Measurements from ENCODE around the gene PRCD.
"Not testable (repeated sequence)": the region's sequence is repeated elsewhere in the genome, so short reads cannot be mapped to it uniquely, and the experiment has no call there.

PRCD gene

DNA sequence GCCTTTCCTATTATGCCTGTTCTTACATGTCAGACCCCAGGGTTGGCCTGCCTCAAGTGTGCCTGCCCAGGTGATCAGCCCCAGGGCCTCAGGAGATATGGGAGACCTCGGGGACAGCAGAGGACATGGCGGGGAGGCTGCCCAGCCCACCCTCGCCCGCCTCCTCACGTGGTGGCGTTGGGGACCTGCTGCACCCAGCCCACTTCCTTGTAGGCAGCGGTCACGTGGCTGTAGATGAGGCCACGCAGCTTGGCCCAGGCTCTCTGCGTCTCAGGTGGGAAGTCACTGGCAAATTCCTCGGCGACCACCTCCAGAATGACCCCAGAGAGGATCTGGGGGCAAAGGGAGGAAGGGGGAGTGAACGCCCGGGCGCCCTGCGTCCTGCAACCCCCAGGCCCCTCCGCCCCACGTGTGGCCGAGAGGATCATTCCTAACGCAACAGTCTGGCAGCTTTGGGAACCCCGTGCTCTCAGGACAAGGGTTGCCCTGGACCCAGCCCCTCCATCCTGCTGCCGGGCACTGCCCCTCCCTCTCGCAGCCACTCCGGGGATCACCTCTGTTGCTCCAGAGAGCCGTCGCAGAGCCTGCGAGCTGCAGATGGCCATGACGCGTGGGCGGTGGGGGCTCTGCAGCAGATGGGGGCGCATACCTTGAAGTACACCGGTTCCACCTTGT, 8.9 kb upstream of the PRCD start:
- Mint-ChIP-seq H3K4me1 (peaks cover 23% of the 10 kb centered on the region), H3K27me3 (no peaks in the 10 kb centered on the region), H3K9me3 (no peaks in the 10 kb centered on the region)

DNA sequence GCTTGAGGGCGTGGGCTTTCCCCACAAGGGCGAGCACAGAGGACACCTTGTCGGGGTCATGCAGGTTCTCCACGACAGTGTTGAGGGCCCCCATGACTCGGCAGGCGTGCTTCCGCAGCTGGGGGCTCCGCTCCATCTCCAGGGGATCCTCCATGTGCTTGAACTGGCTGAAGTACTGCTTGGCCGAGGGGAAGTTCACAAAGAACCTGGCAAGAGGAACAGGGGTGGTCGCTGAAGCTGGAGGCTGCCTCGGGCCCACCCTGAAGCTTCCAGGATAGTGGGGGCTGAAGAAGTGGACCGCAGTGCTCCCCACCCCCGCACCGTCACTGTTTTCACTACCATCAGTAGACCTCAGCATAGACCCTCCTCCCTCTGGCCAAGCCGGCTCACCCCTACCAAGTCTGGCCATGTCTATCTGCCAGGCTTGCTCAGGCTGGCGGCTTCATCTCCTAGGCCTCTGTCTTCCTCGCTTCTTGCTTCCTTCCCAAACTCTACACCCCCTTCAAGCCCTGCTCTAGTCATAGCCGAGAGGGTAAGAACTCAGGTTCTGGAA, 8.3 kb upstream of the PRCD start:
- no peak overlapping the region for H3K27ac Mint-ChIP-seq
- no peak overlapping the region for H3K4me3 Mint-ChIP-seq
- H3K4me1 Mint-ChIP-seq: peaks cover 23% of the 10 kb centered on the region
- no peaks in the 10 kb centered on the region for H3K9me3 Mint-ChIP-seq
- no peaks in the 10 kb centered on the region for H3K36me3 Mint-ChIP-seq
- peaks cover 2% of the 10 kb centered on the region for H3K27me3 Mint-ChIP-seq

More for the DNA sequence above, 8.9 kb upstream of the PRCD start:
- Mint-ChIP-seq H3K27ac (no peak overlapping the region), H3K36me3 (no peaks in the 10 kb centered on the region), H3K4me3 (no peak overlapping the region)

DNA sequence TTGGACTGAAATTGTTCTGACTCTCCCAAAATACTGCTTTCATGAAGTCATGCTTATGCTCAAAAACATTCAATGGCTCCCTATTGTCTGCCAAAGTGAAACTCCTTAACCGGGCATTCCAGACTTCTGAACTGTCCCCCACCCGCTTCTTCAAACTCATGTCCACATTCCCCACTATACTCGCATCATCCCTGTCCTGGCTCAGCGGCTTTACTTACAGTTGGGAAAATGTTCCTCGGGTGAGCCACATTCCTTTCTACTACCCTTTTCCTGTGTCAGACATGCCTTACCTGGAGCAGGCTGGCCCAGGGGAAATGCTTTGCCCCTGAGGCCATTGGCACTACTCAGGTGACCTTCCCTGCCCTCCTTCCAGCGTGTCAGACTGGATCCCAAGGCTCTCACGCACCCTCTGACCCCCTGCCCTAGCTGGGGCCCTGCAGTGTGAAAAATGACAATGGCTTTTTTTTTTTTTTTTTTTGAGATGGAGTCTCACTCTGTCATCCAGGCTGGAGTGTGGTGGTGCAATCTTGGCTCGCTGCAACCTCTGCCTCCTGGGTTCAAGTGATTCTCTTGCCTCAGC, 7.7 kb upstream of the PRCD start:
- no peak overlapping the region for H3K4me3 Mint-ChIP-seq
- peaks cover 6% of the 10 kb centered on the region for H3K27me3 Mint-ChIP-seq
- H3K4me1 Mint-ChIP-seq: peaks cover 21% of the 10 kb centered on the region
- no peak overlapping the region for H3K27ac Mint-ChIP-seq
- no peaks in the 10 kb centered on the region for H3K36me3 Mint-ChIP-seq
- H3K9me3 Mint-ChIP-seq: no peaks in the 10 kb centered on the region

DNA sequence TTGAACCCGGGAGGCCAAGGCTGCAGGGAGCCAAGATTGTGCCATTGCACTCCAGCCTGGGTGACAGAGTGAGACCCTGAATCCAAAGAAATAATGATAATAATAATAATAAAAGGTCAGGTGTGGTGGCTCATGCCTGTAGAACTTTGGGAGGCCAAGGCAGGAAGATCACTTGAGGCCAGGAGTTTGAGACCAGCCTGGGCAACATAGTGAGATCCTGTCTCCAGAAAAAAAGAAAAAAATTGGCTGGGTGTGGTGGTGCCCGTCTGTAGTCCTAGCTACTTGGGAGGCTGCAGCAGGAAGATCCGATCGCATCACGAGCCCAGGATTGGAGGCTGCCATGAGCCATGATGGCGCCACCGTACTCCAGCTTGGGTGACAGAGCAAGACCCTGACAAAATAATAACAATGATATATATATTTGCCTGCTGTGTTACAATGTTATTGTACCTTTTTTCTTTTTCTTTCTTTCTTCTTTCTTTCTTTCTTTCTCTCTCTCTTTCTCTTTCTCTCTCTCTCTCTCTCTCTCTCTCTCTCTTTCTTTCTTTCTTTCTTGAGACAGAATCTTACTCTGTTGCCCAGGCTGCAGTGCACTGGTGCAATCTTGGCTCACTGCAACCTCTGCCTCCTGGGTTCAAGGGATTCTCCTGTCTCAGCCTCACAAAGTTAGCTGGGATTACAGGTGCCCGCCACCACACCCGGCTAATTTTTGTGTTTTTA, 6.0 kb upstream of the PRCD start:
- H3K27ac Mint-ChIP-seq, H3K4me1 Mint-ChIP-seq, H3K27me3 Mint-ChIP-seq, H3K36me3 Mint-ChIP-seq, H3K4me3 Mint-ChIP-seq, H3K9me3 Mint-ChIP-seq: not testable (repeated sequence)

DNA sequence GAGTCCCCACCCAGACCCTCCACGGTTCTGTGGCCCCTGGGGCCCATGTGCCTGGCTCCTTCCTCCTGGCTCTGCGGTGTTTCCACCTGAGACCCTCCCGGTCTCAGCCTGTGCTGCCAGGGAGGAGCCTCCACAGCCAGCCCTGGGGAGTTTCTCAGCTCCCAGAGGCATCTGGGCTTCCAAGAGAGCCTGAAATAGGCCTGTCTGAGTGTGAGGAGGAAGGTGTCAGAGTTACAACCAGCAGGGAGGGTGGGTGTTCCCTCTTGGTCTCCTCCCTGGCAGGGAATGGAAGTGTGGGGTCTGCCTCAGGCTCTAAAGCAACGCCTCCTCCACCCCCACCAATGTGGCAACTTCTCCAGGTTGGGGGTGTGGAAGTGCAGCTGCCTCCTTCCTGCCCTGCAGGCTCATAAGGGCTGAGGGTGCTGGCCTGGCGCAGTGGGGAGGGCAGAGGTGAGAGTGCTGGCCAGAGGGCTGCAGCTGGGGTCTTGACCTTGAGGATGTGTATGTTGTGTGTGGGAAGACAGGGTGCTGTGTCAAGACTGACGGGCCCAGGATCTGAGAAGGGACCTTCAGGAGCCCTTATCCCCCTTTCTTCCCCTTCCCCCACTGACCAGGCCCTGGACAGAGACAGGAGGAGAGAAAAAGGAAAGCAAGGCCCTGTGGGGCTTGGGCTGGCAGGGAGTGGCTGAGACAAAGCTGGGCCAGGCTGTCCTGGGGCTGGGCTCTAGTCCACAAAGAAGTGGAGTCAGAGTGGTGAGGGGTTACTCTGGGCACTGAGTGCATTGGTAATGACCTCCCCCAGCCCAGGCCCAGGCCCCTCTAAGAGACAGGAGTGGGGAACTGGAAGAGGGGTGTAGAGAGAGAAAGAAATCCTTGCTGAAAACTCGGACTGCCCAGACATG, 4.8 kb upstream of the PRCD start:
- Mint-ChIP-seq H3K9me3 (no peaks in the 10 kb centered on the region), H3K4me1 (peaks cover 11% of the 10 kb centered on the region), H3K27ac (no peak overlapping the region), H3K27me3 (peaks cover 13% of the 10 kb centered on the region), H3K4me3 (no peak overlapping the region), H3K36me3 (no peaks in the 10 kb centered on the region)

DNA sequence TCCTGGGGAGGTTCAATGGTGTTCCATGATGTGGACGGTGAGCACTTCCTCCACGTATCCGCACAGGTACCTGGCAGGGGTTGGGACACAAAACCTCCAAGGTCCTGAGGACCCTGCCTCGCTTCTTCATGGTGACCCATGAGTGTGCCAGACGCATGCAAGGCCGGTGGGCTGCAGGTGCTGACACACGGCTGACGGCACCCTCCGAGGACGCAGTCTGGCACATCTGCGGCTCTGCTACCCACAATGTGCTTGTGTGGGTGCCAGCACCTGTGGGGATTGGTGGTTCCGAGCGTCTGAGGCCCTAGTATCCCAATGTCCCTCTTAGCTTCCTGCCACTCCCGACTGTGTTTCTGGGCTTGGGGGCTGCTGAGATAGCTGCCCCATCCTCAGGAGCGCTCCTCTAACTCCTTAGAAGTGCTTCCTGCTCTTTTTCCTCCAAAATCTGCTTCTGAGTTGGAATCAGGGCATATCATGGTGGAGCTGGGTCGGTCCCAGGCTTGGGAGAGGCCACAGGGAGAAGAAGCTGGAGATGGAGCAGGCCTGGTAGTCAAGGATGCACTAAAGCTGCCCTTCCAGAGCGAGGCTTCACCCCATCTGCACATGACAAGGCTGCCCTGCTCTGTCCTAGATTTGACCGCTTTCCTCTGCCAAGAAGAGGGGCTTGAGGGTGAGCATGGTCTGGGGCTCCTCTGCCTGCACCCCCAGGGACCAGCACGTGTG, 3.9 kb upstream of the PRCD start:
- H3K9me3 Mint-ChIP-seq: no peaks in the 10 kb centered on the region
- no peak overlapping the region for H3K4me3 Mint-ChIP-seq
- peaks cover 7% of the 10 kb centered on the region for H3K4me1 Mint-ChIP-seq
- H3K27me3 Mint-ChIP-seq: peaks cover 14% of the 10 kb centered on the region
- no peak overlapping the region for H3K27ac Mint-ChIP-seq
- H3K36me3 Mint-ChIP-seq: no peaks in the 10 kb centered on the region

DNA sequence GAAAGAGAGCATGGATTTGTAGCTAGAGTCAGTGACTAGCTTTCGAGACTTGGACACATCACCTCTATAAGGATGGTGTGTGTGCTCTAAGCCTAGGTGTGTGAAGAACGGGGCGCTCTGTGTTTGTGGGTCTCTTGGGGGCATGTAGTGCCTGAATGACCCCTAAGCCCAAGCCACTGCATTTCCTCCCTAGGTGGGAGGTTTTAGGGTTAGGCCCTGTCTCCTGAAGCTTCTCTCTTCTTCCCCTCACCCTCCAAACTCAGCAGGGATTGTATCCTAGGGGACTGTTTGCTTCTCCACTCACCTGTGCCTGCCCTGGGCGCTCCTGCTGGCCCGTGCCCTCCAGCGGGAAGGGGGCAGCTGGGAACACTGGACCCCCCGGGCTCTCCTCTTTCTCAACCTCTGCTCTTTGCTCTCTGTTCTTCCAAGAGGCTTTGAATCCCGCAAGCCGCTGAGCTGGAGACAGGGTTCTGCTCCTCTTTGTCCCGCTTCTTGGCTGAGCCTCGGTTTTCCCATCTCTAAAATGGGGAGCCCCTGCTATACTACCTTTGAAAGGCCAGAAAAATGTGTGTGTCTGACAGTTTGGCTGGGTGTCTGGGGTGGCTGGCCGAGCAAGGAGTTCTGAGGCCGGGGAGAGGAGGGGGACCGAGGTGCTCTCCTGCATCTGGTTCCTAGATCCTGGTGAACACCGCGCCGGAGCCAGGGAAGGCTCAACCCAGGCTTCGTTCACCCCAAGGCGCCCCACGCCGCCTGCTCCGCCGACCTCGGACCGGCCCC, 3.1 kb upstream of the PRCD start:
- H3K27me3 Mint-ChIP-seq: peaks cover 16% of the 10 kb centered on the region
- peak overlapping the region; percentile 52 for H3K4me3 Mint-ChIP-seq
- no peaks in the 10 kb centered on the region for H3K36me3 Mint-ChIP-seq
- H3K4me1 Mint-ChIP-seq: peaks cover 7% of the 10 kb centered on the region
- H3K27ac Mint-ChIP-seq: no peak overlapping the region
- H3K9me3 Mint-ChIP-seq: no peaks in the 10 kb centered on the region

DNA sequence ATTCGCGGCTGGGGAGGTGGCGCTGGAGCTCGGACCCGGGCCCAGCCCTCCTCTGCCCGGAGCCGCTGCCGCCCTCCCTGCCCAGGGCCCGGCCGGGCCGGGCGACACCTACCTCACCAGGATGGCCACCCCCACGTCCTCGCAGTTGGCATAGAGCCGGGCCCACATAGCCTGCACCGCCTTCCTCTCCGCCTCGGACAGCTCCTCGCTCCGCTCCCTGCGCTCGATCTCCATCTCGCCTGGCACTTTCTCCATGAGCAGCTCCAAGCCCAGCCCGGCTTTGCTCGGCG, 2.6 kb upstream of the PRCD start:
- no peak overlapping the region for H3K4me3 Mint-ChIP-seq
- H3K27me3 Mint-ChIP-seq: peaks cover 17% of the 10 kb centered on the region
- H3K36me3 Mint-ChIP-seq: no peaks in the 10 kb centered on the region
- H3K4me1 Mint-ChIP-seq: peaks cover 4% of the 10 kb centered on the region
- no peak overlapping the region for H3K27ac Mint-ChIP-seq
- no peaks in the 10 kb centered on the region for H3K9me3 Mint-ChIP-seq

DNA sequence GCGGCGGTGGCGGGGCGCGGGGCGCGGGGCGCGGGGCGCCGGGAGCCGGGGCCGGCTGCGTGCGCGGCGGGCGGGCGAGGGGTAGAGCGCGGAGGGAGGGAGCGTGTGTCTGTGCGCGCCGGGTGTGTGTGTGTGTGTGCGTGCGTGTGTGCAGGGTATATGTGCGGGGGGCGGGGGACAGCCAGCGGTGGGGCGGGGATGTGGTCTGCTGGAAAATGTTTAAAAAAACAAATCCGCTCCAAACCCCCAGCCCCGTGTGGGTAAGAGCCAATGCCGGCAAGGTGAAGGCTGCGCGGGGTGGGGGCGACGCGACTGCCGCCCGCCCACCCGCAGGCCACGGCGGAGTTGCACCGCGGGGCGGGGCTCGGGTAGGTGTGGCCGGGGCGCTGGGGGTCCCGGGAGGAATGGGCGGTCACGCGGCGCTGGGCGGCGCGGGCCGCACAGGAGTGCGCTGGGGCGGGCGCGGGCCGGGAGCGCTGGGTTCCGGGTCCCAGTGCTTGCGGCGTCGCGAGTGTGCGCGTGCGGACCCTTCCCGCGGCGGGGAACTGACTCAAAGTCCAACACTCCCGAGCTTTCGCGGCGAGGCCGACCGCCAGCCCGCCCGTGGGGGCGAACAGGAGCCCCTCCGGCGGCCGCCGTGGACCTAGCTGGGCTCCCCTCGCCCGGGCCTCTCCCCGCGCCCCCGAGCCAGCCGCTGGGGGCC, 2.1 kb upstream of the PRCD start, which contains the start of gene CYGB:
TSS of gene CYGB (minus strand) at position 132 of the 703 bp plus-strand sequence. CDS start 167 bp downstream, outside the sequence.
- no peak within 1 kb of the TSS for H3K27ac Mint-ChIP-seq
- H3K36me3 Mint-ChIP-seq: no peaks in the 10 kb centered on the region
- H3K4me1 Mint-ChIP-seq: peaks cover 4% of the 10 kb centered on the region
- H3K4me3 Mint-ChIP-seq: peak within 1 kb of the TSS; percentile 52
- no peaks in the 10 kb centered on the region for H3K9me3 Mint-ChIP-seq
- H3K27me3 Mint-ChIP-seq: peaks cover 19% of the 10 kb centered on the region

DNA sequence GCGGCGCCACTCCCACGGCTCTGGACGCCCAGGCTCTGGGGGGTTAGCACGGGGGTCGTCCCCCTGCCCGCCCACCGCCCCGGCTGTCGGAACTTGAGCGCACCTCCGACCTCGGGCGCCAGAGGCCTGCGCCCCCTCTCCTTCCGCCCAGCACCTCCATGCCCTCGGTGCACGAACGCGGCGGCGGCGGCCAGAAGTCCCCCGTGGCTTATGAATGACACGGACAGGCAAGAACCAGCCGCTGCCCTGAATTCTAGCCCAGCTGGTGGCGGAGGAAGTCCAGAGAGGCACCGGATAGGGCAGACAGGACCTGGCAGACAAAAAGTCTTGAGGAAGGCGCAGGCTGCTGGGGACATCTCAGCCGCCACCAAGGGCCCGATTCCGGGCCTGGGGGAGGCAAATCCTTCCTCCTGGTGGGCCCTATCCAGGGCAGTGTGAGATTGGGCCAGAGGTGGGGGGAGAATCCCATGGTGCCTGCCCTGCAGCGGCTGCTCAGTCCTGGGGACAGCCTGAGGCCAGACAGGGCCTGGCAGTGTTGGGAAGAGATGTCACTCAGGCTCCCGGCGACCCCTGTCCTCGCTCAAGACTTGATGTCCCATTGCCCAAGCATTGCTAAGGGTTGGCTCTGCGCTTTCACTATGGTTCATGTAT, 1.4 kb upstream of the PRCD start:
- peaks cover 4% of the 10 kb centered on the region for H3K4me1 Mint-ChIP-seq
- H3K27me3 Mint-ChIP-seq: peaks cover 19% of the 10 kb centered on the region
- no peak overlapping the region for H3K27ac Mint-ChIP-seq
- no peaks in the 10 kb centered on the region for H3K36me3 Mint-ChIP-seq
- H3K9me3 Mint-ChIP-seq: no peaks in the 10 kb centered on the region
- H3K4me3 Mint-ChIP-seq: peak overlapping the region; percentile 39

DNA sequence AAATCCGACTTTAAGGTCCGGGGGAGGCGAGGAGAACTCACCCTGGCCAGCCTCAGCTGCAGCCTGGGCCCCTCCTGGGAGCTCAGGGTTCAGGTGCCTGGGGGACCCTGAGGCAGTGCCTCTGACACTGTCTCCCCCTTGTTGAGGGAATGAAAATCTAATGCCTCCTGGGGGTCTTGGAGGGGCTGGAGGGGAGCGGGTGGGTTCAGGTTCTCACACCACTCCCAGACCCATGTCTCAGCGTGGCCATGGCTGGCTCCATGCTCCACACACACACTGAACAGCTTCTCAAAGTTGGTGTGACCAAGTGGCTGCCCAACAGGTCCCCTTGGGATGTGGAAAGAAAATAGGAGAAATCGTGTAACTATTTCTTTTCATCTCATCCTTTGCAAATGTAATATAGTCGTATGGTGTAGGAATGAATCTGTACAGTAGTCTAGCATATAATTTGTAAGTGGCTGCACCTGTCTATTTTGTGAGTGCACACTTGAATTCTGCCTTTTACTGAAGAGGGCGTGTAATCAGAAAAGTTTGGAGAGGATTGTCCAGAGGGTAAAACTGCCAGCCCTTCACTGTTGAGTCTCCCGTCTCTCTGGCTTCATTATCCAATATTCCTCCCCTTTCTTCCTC, 788 bp upstream of the PRCD start:
- peak overlapping the region; percentile 39 for H3K4me3 Mint-ChIP-seq
- H3K9me3 Mint-ChIP-seq: no peaks in the 10 kb centered on the region
- H3K4me1 Mint-ChIP-seq: peaks cover 4% of the 10 kb centered on the region

DNA sequence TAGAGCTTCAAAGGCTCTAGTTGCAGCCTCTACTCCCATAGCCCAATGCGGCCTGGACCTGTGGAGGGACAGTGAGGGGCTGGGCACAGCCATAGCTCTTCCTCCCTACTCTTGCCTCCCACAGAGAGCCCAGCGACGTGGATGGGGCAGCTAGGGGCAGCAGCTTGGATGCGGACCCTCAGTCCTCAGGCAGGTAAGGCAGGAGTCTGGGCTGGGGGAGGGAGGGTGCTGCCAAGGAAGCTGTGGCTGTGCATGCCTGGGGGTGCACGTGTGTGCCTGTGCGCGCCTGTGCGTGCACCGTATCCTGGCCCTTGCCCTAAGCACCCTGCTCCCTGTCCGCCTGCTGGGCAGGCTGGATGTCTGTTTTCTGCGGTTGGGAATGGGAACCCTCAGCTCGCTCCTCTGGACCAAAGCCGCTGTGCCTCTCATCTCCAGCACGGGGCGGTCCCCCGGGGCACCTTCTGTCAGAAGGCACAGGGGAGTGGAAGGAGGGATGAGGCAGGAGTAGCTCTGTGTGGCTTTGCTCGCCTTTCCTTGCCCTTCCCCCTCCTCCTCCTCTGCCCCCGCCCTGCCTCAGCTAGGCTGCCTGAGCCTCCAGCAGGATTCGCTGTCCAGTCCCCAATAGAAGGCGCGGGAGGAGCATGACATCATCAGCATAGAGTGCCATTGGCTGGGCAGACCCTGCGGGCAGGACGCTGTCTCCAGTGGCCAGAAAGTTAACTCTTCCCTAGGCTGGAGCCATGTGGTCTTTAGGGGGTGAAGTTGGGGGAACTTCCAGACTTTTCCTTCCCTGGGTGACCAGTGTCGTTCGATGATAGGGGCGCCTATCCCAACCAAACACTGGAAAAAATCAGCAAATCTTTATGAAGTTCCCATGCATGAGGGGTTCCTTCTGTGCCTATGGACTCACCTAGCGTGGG, 797 bp downstream of the PRCD start:
- H3K4me3 Mint-ChIP-seq: no peak overlapping the region
- peaks cover 4% of the 10 kb centered on the region for H3K4me1 Mint-ChIP-seq
- no peak overlapping the region for H3K27ac Mint-ChIP-seq
- peaks cover 19% of the 10 kb centered on the region for H3K27me3 Mint-ChIP-seq
- H3K9me3 Mint-ChIP-seq: no peaks in the 10 kb centered on the region
- H3K36me3 Mint-ChIP-seq: no peaks in the 10 kb centered on the region

More for the DNA sequence above, 788 bp upstream of the PRCD start:
- Mint-ChIP-seq H3K27me3 (peaks cover 19% of the 10 kb centered on the region), H3K36me3 (no peaks in the 10 kb centered on the region), H3K27ac (peak overlapping the region; percentile 20)
